HEK293 (cell line): ENCODE data around the gene RGS14.

ENCODE experiments used
- HOXD13 ChIP-seq: sonication (generic); formaldehyde crosslinking; IDR thresholded peaks from 2 replicates; pipeline ENCODE4 v1.8.0; 2022; ENCODE audit warnings: missing genetic modification reagents, borderline replicate concordance
- KLF8 ChIP-seq: fragments of 450-650 bp; formaldehyde crosslinking; IDR thresholded peaks from 2 replicates; pipeline ENCODE4 v1.5.1; 2016; ENCODE audit warnings: missing biosample characterization, missing genetic modification characterization
- MZF1 ChIP-seq: fragments of 450-650 bp; formaldehyde crosslinking; IDR thresholded peaks from 2 replicates; pipeline ENCODE4 v1.5.1; 2017; ENCODE audit warnings: missing biosample characterization, missing genetic modification characterization, borderline replicate concordance
- SALL2 ChIP-seq: fragments of 450-650 bp; formaldehyde crosslinking; IDR thresholded peaks from 2 replicates; pipeline ENCODE4 v1.5.0; 2017; ENCODE audit warnings: missing biosample characterization, mild to moderate bottlenecking, missing genetic modification characterization, borderline replicate concordance
- YY1 ChIP-seq: fragments of 450-650 bp; formaldehyde crosslinking; IDR thresholded peaks from 2 replicates; pipeline ENCODE4 v1.5.1; 2018; ENCODE audit warnings: missing biosample characterization, missing genetic modification characterization
- ZBTB11 ChIP-seq: fragments of 450-650 bp; formaldehyde crosslinking; conservative IDR thresholded peaks from 2 replicates; pipeline ENCODE4 v1.5.1; 2016; ENCODE audit warnings: low read depth, missing biosample characterization, missing genetic modification characterization
- ZFHX2 ChIP-seq: fragments of 450-650 bp; formaldehyde crosslinking; conservative IDR thresholded peaks from 2 replicates; pipeline ENCODE4 v1.5.1; 2016; ENCODE audit warnings: missing biosample characterization, missing genetic modification characterization
- ZNF140 ChIP-seq: fragments of 450-650 bp; formaldehyde crosslinking; IDR thresholded peaks from 2 replicates; pipeline ENCODE4 v1.5.1; 2016; ENCODE audit warnings: missing biosample characterization, missing genetic modification characterization
- ZNF16 ChIP-seq: fragments of 450-650 bp; formaldehyde crosslinking; IDR thresholded peaks from 2 replicates; pipeline ENCODE4 v1.5.1; 2016; ENCODE audit warnings: low read depth, missing biosample characterization, missing genetic modification characterization
- ZNF18 ChIP-seq: fragments of 450-650 bp; formaldehyde crosslinking; IDR thresholded peaks from 2 replicates; pipeline ENCODE4 v1.5.1; 2016; ENCODE audit warnings: missing biosample characterization, missing genetic modification characterization
- ZNF19 ChIP-seq: fragments of 450-650 bp; formaldehyde crosslinking; IDR thresholded peaks from 2 replicates; pipeline ENCODE4; 2016; ENCODE audit warnings: missing biosample characterization, missing genetic modification characterization, low read depth
- ZNF211 ChIP-seq: fragments of 450-650 bp; formaldehyde crosslinking; IDR thresholded peaks from 2 replicates; pipeline ENCODE4 v1.5.1; 2016; ENCODE audit warnings: low read depth, missing biosample characterization, missing genetic modification characterization
- ZNF223 ChIP-seq: fragments of 450-650 bp; formaldehyde crosslinking; IDR thresholded peaks from 2 replicates; pipeline ENCODE4 v1.5.1; 2016; ENCODE audit warnings: missing biosample characterization, missing genetic modification characterization
- ZNF248 ChIP-seq: fragments of 450-650 bp; formaldehyde crosslinking; IDR thresholded peaks from 2 replicates; pipeline ENCODE4 v1.5.1; 2017; ENCODE audit warnings: missing biosample characterization, missing genetic modification characterization
- ZNF266 ChIP-seq: fragments of 450-650 bp; formaldehyde crosslinking; IDR thresholded peaks from 2 replicates; pipeline ENCODE4 v1.5.1; 2016; ENCODE audit warnings: missing biosample characterization, missing genetic modification characterization, low read depth
- ZNF280C ChIP-seq: fragments of 450-650 bp; formaldehyde crosslinking; IDR thresholded peaks from 2 replicates; pipeline ENCODE4 v1.5.1; 2016; ENCODE audit warnings: missing biosample characterization, missing genetic modification characterization
- ZNF350 ChIP-seq: fragments of 450-650 bp; formaldehyde crosslinking; IDR thresholded peaks from 2 replicates; pipeline ENCODE4 v1.5.0; 2017; ENCODE audit warnings: missing biosample characterization, mild to moderate bottlenecking, missing genetic modification characterization
- ZNF354C ChIP-seq: fragments of 450-650 bp; formaldehyde crosslinking; IDR thresholded peaks from 2 replicates; pipeline ENCODE4 v1.5.1; 2016; ENCODE audit warnings: missing biosample characterization, missing genetic modification characterization, low read depth, borderline replicate concordance
- ZNF391 ChIP-seq: fragments of 450-650 bp; formaldehyde crosslinking; IDR thresholded peaks from 2 replicates; pipeline ENCODE4 v1.5.1; 2016; ENCODE audit warnings: low read depth, missing biosample characterization, missing genetic modification characterization, borderline replicate concordance
- ZNF433 ChIP-seq: fragments of 450-650 bp; formaldehyde crosslinking; IDR thresholded peaks from 2 replicates; pipeline ENCODE4 v1.5.1; 2016; ENCODE audit warnings: missing biosample characterization, missing genetic modification characterization, low read depth
- ZNF521 ChIP-seq: fragments of 450-650 bp; formaldehyde crosslinking; IDR thresholded peaks from 2 replicates; pipeline ENCODE4 v1.5.1; 2017; ENCODE audit warnings: missing biosample characterization, mild to moderate bottlenecking, missing genetic modification characterization
- ZNF549 ChIP-seq: fragments of 450-650 bp; IDR thresholded peaks from 2 replicates; pipeline ENCODE4 v1.5.1; 2018; ENCODE audit warnings: missing biosample characterization, missing genetic modification characterization, mild to moderate bottlenecking, inconsistent platforms, moderate library complexity
- ZNF596 ChIP-seq: fragments of 450-650 bp; IDR thresholded peaks from 2 replicates; pipeline ENCODE4 v1.5.0; 2018; ENCODE audit warnings: missing biosample characterization, mild to moderate bottlenecking, missing genetic modification characterization, moderate library complexity
- ZNF600 ChIP-seq: fragments of 450-650 bp; formaldehyde crosslinking; IDR thresholded peaks from 2 replicates; pipeline ENCODE4 v1.5.1; 2016; ENCODE audit warnings: missing biosample characterization, missing genetic modification characterization
- ZNF610 ChIP-seq: fragments of 450-650 bp; formaldehyde crosslinking; IDR thresholded peaks from 2 replicates; pipeline ENCODE4 v1.5.1; 2016; ENCODE audit warnings: missing biosample characterization, missing genetic modification characterization, borderline replicate concordance
- ZNF645 ChIP-seq: fragments of 450-650 bp; formaldehyde crosslinking; IDR thresholded peaks from 2 replicates; pipeline ENCODE4; 2016; ENCODE audit warnings: missing biosample characterization, missing genetic modification characterization
- ZNF747 ChIP-seq: fragments of 450-650 bp; formaldehyde crosslinking; IDR thresholded peaks from 2 replicates; pipeline ENCODE4 v1.5.1; 2016; ENCODE audit warnings: missing biosample characterization, missing genetic modification characterization
- ZNF776 ChIP-seq: fragments of 450-650 bp; formaldehyde crosslinking; IDR thresholded peaks from 2 replicates; pipeline ENCODE4 v1.5.0; 2017; ENCODE audit warnings: missing biosample characterization, missing genetic modification characterization, borderline replicate concordance
- ZNF777 ChIP-seq: fragments of 450-650 bp; formaldehyde crosslinking; IDR thresholded peaks from 2 replicates; pipeline ENCODE4 v1.5.1; 2017; ENCODE audit warnings: missing biosample characterization, missing genetic modification characterization, borderline replicate concordance
- ZSCAN16 ChIP-seq: fragments of 450-650 bp; formaldehyde crosslinking; IDR thresholded peaks from 2 replicates; pipeline ENCODE4 v1.5.1; 2016; ENCODE audit warnings: missing biosample characterization, missing genetic modification characterization
- ZSCAN30 ChIP-seq: fragments of 450-650 bp; IDR thresholded peaks from 2 replicates; pipeline ENCODE4 v1.5.1; 2018; ENCODE audit warnings: missing biosample characterization, mild to moderate bottlenecking, missing genetic modification characterization, moderate library complexity

Gene RGS14

GRCh38 chr5:177362610-177363507 is 5.1 kb downstream of the RGS14 start (continued):
- TF ChIP-seq ZNF280C (tag by site-specific recombination) (no peak), ZNF223 (tag by site-specific recombination) (no peak), ZBTB11 (peak; percentile 86), ZNF211 (tag by site-specific recombination) (no peak), ZNF140 (tag by site-specific recombination) (no peak), ZNF747 (tag by site-specific recombination) (no peak), ZNF521 (tag by site-specific recombination) (no peak), ZNF18 (no peak), ZNF549 (tag by site-specific recombination) (no peak), ZNF16 (tag by site-specific recombination) (no peak), SALL2 (no peak), ZNF350 (tag by site-specific recombination) (no peak), ZNF19 (tag by site-specific recombination) (no peak), ZNF248 (tag by site-specific recombination) (no peak), MZF1 (peak; percentile 97), ZNF610 (tag by site-specific recombination) (no peak), YY1 (tag by site-specific recombination) (no peak), ZNF354C (tag by site-specific recombination) (no peak), ZFHX2 (tag by site-specific recombination) (peak; percentile 76), ZNF777 (tag by site-specific recombination) (peak; percentile 56; the same call in 1 of the 2 replicates), ZNF596 (tag by site-specific recombination) (no peak), ZNF776 (tag by site-specific recombination) (no peak), ZNF433 (tag by site-specific recombination) (no peak), ZNF600 (tag by site-specific recombination) (peak; percentile 70), ZNF645 (tag by site-specific recombination) (no peak), ZNF391 (tag by site-specific recombination) (no peak), ZNF266 (no peak), ZSCAN30 (no peak), HOXD13 (no peak), ZSCAN16 (no peak), KLF8 (tag by site-specific recombination) (no peak)
